IPS DF 19.7 (cell line): ENCODE measurements around the gene SPACDR.

Experiments used
- DNase-seq: peaks from one replicate; pipeline ENCODE4 v3.0.0-alpha.2; 2013; ENCODE audit warnings: low read depth, low spot score

The SPACDR gene

GRCh38 chr7:100437150-100438100 lies 26.6 kb downstream of the SPACDR start:
- no peak for DNase-seq

GRCh38 chr7:100435401-100436304 lies 28.4 kb downstream of the SPACDR start:
- DNase-seq, result no peak

GRCh38 chr7:100434297-100435144 lies 29.5 kb downstream of the SPACDR start:
- no peak for DNase-seq

GRCh38 chr7:100433592-100434296 lies 30.3 kb downstream of the SPACDR start:
- DNase-seq, result no peak

GRCh38 chr7:100433276-100433591 lies 30.8 kb downstream of the SPACDR start:
- DNase-seq, result no peak

- DNase-seq, result no peak
These were observed 31.3 kb downstream of the SPACDR start for GRCh38 chr7:100432621-100433275.

GRCh38 chr7:100432053-100432452 lies 32.0 kb downstream of the SPACDR start:
- DNase-seq, result no peak

- no peak for DNase-seq
These were observed 32.7 kb downstream of the SPACDR start for GRCh38 chr7:100431286-100431735.

GRCh38 chr7:100430493-100431285 lies 33.4 kb downstream of the SPACDR start:
- DNase-seq, result no peak

GRCh38 chr7:100429637-100430492 lies 34.2 kb downstream of the SPACDR start, which contains the start of gene MEPCE:
Gene MEPCE, plus strand, starts transcription at chr7:100429831. Its CDS starts 188 bp downstream, at chr7:100430019.
- DNase-seq, result no peak

- DNase-seq, result peak; percentile 86
These were observed 35.0 kb downstream of the SPACDR start for GRCh38 chr7:100428967-100429636.

GRCh38 chr7:100428199-100428966 lies 35.7 kb downstream of the SPACDR start, which contains the start of gene ZCWPW1:
Gene ZCWPW1, minus strand, starts transcription at chr7:100428703. Its CDS starts 8,054 bp downstream, at chr7:100420649.
- peak; percentile 89 for DNase-seq

- DNase-seq, result no peak
These were observed 36.3 kb downstream of the SPACDR start for GRCh38 chr7:100427762-100428198.

GRCh38 chr7:100426516-100426915 lies 37.5 kb downstream of the SPACDR start:
- no peak for DNase-seq

GRCh38 chr7:100425347-100425746 lies 38.7 kb downstream of the SPACDR start:
- DNase-seq, result no peak

- DNase-seq, result no peak
These were observed 40.7 kb downstream of the SPACDR start for GRCh38 chr7:100423315-100423714.
